ENCODE data around the gene FBXO47.
"Not testable (repeated sequence)": the region's sequence is repeated elsewhere in the genome, so short reads cannot be mapped to it uniquely, and the experiment has no call there.

The FBXO47 gene

DNA sequence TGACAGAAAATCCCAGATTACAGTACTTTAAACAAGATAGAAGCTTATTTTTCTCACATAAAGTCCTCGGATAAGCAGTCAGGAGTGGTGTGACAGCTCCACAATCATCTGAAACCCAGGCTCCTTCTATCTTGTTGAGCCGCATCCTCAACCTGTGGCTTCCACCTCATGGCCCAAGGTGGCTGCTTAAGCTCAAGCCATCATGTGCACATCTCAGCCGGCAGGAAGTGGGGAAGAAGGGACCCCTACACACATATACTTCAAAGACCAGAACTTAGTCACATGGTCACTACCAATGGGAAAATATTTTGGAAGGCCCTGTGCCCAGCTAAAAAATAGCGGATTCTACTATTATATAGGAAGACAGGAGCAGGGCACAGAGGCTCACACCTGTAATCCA lies 11.0 kb upstream of the FBXO47 start:
- no peak for DNase-seq (ENCODE audit: low read depth)
- TF ChIP-seq, protein P1, sequence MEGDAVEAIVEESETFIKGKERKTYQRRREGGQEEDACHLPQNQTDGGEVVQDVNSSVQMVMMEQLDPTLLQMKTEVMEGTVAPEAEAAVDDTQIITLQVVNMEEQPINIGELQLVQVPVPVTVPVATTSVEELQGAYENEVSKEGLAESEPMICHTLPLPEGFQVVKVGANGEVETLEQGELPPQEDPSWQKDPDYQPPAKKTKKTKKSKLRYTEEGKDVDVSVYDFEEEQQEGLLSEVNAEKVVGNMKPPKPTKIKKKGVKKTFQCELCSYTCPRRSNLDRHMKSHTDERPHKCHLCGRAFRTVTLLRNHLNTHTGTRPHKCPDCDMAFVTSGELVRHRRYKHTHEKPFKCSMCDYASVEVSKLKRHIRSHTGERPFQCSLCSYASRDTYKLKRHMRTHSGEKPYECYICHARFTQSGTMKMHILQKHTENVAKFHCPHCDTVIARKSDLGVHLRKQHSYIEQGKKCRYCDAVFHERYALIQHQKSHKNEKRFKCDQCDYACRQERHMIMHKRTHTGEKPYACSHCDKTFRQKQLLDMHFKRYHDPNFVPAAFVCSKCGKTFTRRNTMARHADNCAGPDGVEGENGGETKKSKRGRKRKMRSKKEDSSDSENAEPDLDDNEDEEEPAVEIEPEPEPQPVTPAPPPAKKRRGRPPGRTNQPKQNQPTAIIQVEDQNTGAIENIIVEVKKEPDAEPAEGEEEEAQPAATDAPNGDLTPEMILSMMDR (IDR thresholded peaks at IDR 0.05; ENCODE audit: low read depth, low read length, missing control alignments): no peak
- H3K4me3 ChIP-seq (ENCODE audit: low read depth, low read length): no peak overlapping the region

DNA sequence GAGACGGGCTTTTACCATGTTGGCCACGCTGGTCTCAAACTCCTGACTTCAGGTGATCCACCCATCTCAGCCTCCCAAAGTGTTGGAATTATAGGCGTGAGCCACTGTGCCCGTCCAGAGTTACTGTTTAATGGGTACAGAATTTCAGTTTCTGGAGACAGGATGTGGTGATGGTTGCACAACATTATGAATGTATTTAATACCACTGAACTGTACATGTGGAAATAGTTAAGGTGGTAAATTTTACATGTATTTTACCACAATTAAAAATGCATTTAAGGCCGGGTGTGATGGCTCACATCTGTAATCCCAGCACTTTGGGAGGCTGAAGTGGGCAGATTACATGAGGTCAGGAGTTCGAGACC lies 9.0 kb upstream of the FBXO47 start:
- DNase-seq (ENCODE audit: low read depth); H3K4me3 ChIP-seq (ENCODE audit: low read depth, low read length): not testable (repeated sequence)

DNA sequence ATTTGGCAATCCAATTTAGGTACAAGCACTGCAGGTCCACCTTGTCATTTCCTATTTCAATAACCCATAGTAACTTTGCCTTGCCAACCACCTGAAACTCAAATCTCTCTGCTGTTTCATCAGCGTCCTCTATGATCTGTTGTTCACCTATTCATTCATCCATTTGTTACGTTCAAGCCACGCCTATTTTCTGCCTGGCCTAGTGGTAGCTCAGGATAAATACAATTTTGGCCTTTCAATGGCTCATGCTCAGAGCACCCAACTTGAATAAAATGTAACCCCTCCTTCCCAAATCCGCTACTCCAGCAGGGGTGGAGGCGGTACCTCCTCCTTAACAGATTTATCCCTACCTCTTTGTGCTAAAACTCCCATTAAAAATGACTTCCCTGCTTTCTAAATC lies 3.6 kb upstream of the FBXO47 start:
- TF ChIP-seq, protein P1 (IDR thresholded peaks at IDR 0.05; ENCODE audit: low read depth, low read length, missing control alignments): no peak
- DNase-seq (ENCODE audit: low read depth): no peak
- H3K4me3 ChIP-seq (ENCODE audit: low read depth, low read length): no peak overlapping the region

DNA sequence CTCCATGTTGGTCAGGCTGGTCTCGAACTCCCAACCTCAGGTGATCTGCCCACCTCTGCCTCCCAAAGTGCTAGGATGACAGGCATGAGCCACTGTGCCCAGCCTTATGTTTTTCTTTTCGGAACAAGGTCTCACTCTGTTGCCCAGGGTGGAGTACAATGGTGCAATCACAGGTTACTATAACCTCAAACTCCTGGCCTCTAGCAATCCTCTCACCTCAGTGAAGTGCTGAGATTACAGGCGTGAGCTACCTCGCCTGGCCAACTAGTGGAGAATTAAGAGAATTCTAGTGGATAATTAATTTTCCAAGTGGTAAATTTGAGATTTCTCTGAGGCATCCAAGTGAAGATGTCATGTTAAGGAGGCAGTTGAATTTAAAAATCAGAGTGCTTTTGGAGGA lies 2.9 kb upstream of the FBXO47 start:
- TF ChIP-seq, protein P1 (IDR thresholded peaks at IDR 0.05; ENCODE audit: low read depth, low read length, missing control alignments): no peak
- H3K4me3 ChIP-seq (ENCODE audit: low read depth, low read length): no peak overlapping the region
- no peak for DNase-seq (ENCODE audit: low read depth)

DNA sequence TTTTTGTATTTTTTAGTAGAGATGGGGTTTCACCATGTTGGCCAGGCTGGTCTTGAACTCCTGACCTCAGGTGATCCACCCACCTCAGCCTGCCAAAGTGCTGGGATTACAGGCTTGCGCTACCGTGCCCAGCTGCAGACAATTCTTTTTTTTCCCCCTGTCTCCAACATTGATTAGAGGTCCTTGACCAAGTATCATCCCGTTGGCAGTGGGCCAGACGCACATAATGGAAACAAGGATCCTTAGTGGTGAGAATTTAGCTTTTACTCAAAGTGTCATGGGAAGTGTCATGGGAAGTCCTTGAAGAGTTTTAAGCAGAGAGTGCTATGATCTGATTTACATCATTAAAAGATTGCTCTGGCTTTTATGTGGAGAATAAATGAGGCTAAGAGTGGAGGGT lies 2.1 kb upstream of the FBXO47 start:
- no peak for DNase-seq (ENCODE audit: low read depth)
- TF ChIP-seq, protein P1 (IDR thresholded peaks at IDR 0.05; ENCODE audit: low read depth, low read length, missing control alignments): no peak
- H3K4me3 ChIP-seq (ENCODE audit: low read depth, low read length): no peak overlapping the region

DNA sequence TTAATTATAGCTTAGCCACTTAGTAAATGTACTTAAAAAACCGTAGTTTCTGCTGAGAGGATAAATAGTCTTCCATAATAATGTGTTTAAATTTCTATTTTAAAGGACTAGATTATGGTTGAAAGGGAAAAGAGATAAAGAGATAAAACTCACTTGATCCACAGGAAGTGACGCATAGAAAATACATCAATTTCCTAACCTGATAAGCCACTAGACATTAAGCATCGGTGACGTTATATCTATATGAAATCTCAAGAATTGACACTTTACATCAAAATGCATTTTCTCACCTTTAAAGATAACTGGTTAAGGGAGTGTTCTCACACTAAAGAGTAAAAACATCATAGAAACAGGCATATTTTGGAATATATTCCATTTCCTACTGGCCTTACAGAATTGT lies 5.8 kb downstream of the FBXO47 start:
- H3K4me3 ChIP-seq (ENCODE audit: low read depth, low read length): no peak overlapping the region
- TF ChIP-seq, protein P1 (IDR thresholded peaks at IDR 0.05; ENCODE audit: low read depth, low read length, missing control alignments): no peak
- DNase-seq (ENCODE audit: low read depth): no peak

DNA sequence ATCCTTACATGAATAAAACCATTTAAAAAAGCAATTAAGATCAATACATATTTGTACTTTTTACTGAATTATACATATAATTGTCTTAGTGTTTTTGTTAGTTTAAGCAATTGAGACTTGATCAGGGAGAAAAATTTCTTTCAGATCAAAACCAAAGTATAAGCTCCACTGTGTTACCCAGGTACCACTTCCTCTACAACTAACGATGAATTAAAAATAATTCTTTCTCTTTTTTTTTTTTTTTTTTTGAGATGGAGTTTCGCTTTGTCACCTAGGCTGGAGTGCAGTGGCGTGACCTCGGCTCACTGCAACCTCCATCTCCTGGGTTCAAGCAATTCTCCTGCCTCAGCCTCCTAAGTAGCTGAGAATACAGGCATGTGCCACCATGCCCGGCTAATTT lies 6.8 kb downstream of the FBXO47 start:
- no peak overlapping the region for H3K4me3 ChIP-seq (ENCODE audit: low read depth, low read length)
- TF ChIP-seq, protein P1 (IDR thresholded peaks at IDR 0.05; ENCODE audit: low read depth, low read length, missing control alignments): no peak
- DNase-seq (ENCODE audit: low read depth): no peak

DNA sequence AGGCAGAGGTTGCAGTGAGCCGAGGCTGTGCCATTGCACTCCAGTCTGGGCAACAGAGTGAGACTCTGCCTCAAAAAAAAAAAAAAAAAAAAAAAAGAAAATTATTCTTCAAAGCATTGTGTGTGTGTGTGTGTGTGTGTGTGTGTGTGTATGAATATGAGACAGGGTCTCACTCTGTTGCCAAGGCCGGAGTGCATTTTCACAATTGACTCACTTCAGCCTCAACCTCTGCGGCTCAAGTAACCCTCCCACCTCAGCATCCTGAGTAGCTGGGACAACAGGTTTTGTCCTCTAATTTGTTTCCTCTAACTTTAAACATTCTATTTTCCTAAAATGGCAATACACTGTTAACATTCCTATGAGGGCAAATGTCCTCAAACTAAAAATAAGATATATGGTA lies 7.7 kb downstream of the FBXO47 start:
- TF ChIP-seq, protein P1 (IDR thresholded peaks at IDR 0.05; ENCODE audit: low read depth, low read length, missing control alignments): no peak
- no peak overlapping the region for H3K4me3 ChIP-seq (ENCODE audit: low read depth, low read length)
- no peak for DNase-seq (ENCODE audit: low read depth)

All from GM12864 (cell line).